Lower lobe of right lung (tissue), 2 donors: Measurements from ENCODE around the gene HSH2D. TPM values are rescaled to one million over a fixed set of nuclear protein-coding genes. Genes with fewer than 3 reads are reported as not detected.

Source experiments
- ATAC-seq, 2 donors: fragments of 200-7000 bp; cut with Tn5 transposase; one replicate each; pipeline ENCODE4 v1.9.1; 2020 to 2022; ENCODE audit warnings: mild to moderate bottlenecking in 2 of 2, moderate library complexity in 2 of 2
- DNase-seq: peaks from one replicate; pipeline ENCODE4 v3.0.0-alpha.2; 2020
- H3K27ac ChIP-seq: fragments of 200-600 bp; one replicate; pipeline ENCODE4 v1.8.0; 2022
- H3K27me3 ChIP-seq: fragments of 200-600 bp; one replicate; pipeline ENCODE4 v1.8.0; 2022; ENCODE audit warnings: low read depth
- H3K36me3 ChIP-seq: fragments of 200-600 bp; one replicate; pipeline ENCODE4 v1.8.0; 2022; ENCODE audit warnings: mild to moderate bottlenecking
- H3K4me1 ChIP-seq: fragments of 200-600 bp; one replicate; pipeline ENCODE4 v1.8.0; 2022
- H3K4me3 ChIP-seq: fragments of 200-600 bp; one replicate; pipeline ENCODE4 v1.8.0; 2022; ENCODE audit warnings: mild to moderate bottlenecking
- H3K9me3 ChIP-seq: fragments of 200-600 bp; one replicate; pipeline ENCODE4 v1.8.0; 2022
- CTCF ChIP-seq: fragments of 200-600 bp; IDR thresholded peaks from one replicate; pipeline ENCODE4 v1.8.0; 2022; ENCODE audit warnings: antibody characterized with exemption, mild to moderate bottlenecking
- intact Hi-C: fragments of 100-400 bp; cut with DNase I; formaldehyde crosslinking; loops from one replicate; pipeline ENCODE4 v1.11.0; 2022
- total RNA-seq: library from RNA; stranded (reverse); fragmentation: NEBNext Ultra II Directional; extraction: Animal tissue kit (Norgen Biotek cat#: 25700); gene quantifications from one replicate; pipeline ENCODE4 v1.2.1, GENCODE V29; 2021
- donor health status: DM: no; HTN: yes; CAD: no; lungs with severe emphysema.

HSH2D gene
- total RNA-seq, 1 donor from 2014 or later: 8.2 TPM

- ATAC-seq (no peak), DNase-seq (no peak)
- Histone ChIP-seq H3K4me3 (no peak overlapping the region), H3K27me3 (peaks cover 6% of the 10 kb centered on the region), H3K36me3 (no peaks in the 10 kb centered on the region), H3K9me3 (no peaks in the 10 kb centered on the region), H3K27ac (peak overlapping the region; percentile 31), H3K4me1 (peaks cover 15% of the 10 kb centered on the region)
- intact Hi-C loops: no loop called here
- TF ChIP-seq CTCF: no peak
Measured at GRCh38 chr19:16142032-16142580, 1.4 kb upstream of the HSH2D start.

- DNase-seq (no peak), ATAC-seq (peak in 1 of 2 donors; percentile 25)
- H3K4me1 ChIP-seq: peaks cover 15% of the 10 kb centered on the region
- H3K27ac ChIP-seq: peak overlapping the region; percentile 80
- H3K4me3 ChIP-seq: peak overlapping the region; percentile 50
- no peaks in the 10 kb centered on the region for H3K9me3 ChIP-seq
- H3K36me3 ChIP-seq: peaks cover 3% of the 10 kb centered on the region
- H3K27me3 ChIP-seq: peaks cover 6% of the 10 kb centered on the region
- intact Hi-C loops: no loop called here
- no peak for TF ChIP-seq CTCF
Measured at GRCh38 chr19:16144216-16144581, 714 bp downstream of the HSH2D start.

GRCh38 chr19:16146112-16146511 is 2.6 kb downstream of the HSH2D start:
- H3K4me3 ChIP-seq: peak overlapping the region; percentile 1
- H3K36me3 ChIP-seq: peaks cover 4% of the 10 kb centered on the region
- no peak overlapping the region for H3K27ac ChIP-seq
- H3K4me1 ChIP-seq: peaks cover 15% of the 10 kb centered on the region
- peaks cover 6% of the 10 kb centered on the region for H3K27me3 ChIP-seq
- no peak for ATAC-seq
- intact Hi-C loops: no loop called here
- TF ChIP-seq CTCF: no peak
- no peaks in the 10 kb centered on the region for H3K9me3 ChIP-seq
- DNase-seq: no peak

- Histone ChIP-seq H3K27ac (peak overlapping the region; percentile 33), H3K4me1 (peaks cover 4% of the 10 kb centered on the region), H3K27me3 (peaks cover under 1% of the 10 kb centered on the region), H3K36me3 (peaks cover 12% of the 10 kb centered on the region), H3K9me3 (no peaks in the 10 kb centered on the region), H3K4me3 (no peak overlapping the region)
- intact Hi-C loops: no loop called here
- no peak for TF ChIP-seq CTCF
- DNase-seq (no peak), ATAC-seq (peak in 1 of 2 donors; percentile 18)
Measured at GRCh38 chr19:16148443-16149229, 5.2 kb downstream of the HSH2D start.

- ATAC-seq: no peak
- intact Hi-C loops: no loop called here
- peaks cover 32% of the 10 kb centered on the region for H3K36me3 ChIP-seq
- no peak for DNase-seq
- H3K9me3 ChIP-seq: no peaks in the 10 kb centered on the region
- no peaks in the 10 kb centered on the region for H3K27me3 ChIP-seq
- H3K4me3 ChIP-seq: no peak overlapping the region
- TF ChIP-seq CTCF: no peak
- H3K4me1 ChIP-seq: no peaks in the 10 kb centered on the region
- H3K27ac ChIP-seq: no peak overlapping the region
Measured at GRCh38 chr19:16153582-16154336, 10.3 kb downstream of the HSH2D start.
